ENCODE data around the gene MPHOSPH6.

The MPHOSPH6 gene

DNA sequence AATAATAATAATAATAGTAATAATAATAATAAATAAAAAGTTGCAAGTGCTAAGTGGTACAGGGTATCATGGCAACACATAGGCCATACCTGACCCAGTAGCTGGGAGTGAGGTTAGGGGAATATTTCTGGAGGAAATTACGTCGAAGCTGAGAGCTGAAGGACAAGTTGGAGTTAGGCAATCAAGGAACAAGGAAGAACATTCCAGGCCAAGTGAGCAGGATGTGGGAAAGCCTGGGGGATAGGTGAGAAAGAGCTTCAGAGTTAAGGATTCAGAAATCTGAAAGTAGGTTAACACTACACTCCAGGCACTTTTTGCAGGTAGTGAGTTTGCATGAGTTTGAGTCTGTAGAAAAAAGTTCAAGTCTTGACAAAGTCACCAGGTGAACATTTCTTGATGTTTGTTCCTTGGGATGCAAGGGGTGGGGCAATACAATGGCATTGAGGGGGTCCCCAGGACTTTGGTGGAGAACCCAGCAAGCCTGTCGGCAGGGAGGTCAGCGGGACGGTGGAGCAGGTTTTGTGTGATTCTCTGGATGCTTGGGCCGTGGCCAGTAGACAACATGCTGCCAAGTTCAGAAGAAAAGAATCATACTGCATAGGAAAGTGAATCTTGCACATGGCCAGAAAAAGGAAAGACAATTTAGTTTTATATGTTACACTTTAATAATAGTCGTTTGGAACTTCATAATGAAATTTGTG lies 27.7 kb upstream of the MPHOSPH6 start:
- TF ChIP-seq, protein P1, sequence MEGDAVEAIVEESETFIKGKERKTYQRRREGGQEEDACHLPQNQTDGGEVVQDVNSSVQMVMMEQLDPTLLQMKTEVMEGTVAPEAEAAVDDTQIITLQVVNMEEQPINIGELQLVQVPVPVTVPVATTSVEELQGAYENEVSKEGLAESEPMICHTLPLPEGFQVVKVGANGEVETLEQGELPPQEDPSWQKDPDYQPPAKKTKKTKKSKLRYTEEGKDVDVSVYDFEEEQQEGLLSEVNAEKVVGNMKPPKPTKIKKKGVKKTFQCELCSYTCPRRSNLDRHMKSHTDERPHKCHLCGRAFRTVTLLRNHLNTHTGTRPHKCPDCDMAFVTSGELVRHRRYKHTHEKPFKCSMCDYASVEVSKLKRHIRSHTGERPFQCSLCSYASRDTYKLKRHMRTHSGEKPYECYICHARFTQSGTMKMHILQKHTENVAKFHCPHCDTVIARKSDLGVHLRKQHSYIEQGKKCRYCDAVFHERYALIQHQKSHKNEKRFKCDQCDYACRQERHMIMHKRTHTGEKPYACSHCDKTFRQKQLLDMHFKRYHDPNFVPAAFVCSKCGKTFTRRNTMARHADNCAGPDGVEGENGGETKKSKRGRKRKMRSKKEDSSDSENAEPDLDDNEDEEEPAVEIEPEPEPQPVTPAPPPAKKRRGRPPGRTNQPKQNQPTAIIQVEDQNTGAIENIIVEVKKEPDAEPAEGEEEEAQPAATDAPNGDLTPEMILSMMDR (IDR thresholded peaks at IDR 0.05; ENCODE audit: low read depth, low read length, missing control alignments) = no peak
- no peak overlapping the region for H3K4me3 ChIP-seq (ENCODE audit: low read depth, low read length)
- no peak for DNase-seq (ENCODE audit: low read depth)
- in situ Hi-C loops (cut with HindIII; ENCODE audit: low sequenced_read_pairs) = no loop called here

DNA sequence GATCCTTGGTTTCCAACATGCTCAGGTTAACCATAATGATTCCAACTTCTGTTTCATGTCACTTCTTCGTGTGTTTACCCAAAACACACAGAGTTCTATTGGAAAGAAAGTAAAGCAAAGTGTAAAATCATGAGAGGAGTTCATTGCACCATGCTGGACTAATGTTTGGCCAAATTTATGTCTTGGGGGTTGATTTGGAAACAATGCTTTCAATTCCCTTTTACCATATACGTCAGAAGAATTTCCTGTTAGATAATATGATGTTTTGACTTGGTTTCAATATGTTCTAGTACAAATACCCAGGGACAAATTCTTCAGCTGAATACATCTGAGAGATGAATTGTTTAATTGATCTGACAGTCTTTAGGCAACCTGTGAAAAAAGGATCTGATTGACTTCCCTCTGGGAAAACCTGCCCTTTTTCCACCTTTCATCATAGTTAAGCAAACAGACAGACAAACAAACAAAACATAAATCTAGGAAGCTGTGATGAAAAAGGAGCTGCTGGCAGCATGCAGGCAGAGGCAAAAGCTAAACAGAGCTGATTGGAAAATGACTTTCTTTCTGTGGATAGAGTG lies 26.0 kb upstream of the MPHOSPH6 start:
- TF ChIP-seq, protein P1 (IDR thresholded peaks at IDR 0.05; ENCODE audit: low read depth, low read length, missing control alignments) = no peak
- H3K4me3 ChIP-seq (ENCODE audit: low read depth, low read length) = no peak overlapping the region
- DNase-seq (ENCODE audit: low read depth) = no peak
- in situ Hi-C loops (cut with HindIII; ENCODE audit: low sequenced_read_pairs) = no loop called here

DNA sequence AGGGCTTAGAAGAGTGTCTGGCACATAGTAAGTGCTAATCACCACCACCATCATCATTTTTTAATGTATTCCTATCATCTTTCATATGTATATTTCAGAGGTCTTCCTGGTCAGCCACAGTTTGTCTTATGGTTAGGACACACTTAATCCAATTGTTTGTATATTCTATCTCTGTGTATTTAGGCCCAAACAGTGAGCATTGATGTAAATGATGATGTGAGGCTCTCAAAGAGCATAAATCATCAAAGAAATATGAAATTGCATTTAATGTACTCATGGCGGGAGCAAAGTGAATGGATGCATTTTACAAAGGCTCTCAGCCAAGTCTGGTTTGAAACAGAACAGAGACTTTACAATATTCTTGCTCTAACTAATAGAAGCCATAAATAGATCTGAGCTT lies 24.1 kb upstream of the MPHOSPH6 start:
- H3K4me3 ChIP-seq (ENCODE audit: low read depth, low read length) = no peak overlapping the region
- TF ChIP-seq, protein P1 (IDR thresholded peaks at IDR 0.05; ENCODE audit: low read depth, low read length, missing control alignments) = no peak
- in situ Hi-C loops (cut with HindIII; ENCODE audit: low sequenced_read_pairs) = no loop called here
- DNase-seq (ENCODE audit: low read depth) = no peak

DNA sequence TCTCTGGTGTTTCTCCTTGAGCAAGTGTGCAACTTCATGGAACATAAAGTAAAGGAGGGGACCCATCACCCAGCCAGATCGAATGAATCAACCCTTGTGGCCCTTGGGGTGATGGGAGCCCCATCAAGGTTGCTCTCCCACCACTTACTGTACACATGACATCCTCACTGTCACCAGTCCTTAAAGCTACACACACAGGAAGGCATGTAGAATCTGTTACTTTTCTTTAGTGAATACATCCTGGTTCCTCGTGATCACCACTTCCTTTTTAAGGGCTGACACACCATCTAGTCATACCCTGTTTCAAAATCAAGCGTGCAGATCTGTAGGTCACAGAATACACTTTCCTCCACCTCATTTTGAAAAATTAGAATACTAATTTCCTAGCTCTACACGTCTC lies 22.6 kb upstream of the MPHOSPH6 start:
- H3K4me3 ChIP-seq (ENCODE audit: low read depth, low read length) = no peak overlapping the region
- TF ChIP-seq, protein P1 (IDR thresholded peaks at IDR 0.05; ENCODE audit: low read depth, low read length, missing control alignments) = no peak
- DNase-seq (ENCODE audit: low read depth) = no peak
- in situ Hi-C loops (cut with HindIII; ENCODE audit: low sequenced_read_pairs) = no loop called here

DNA sequence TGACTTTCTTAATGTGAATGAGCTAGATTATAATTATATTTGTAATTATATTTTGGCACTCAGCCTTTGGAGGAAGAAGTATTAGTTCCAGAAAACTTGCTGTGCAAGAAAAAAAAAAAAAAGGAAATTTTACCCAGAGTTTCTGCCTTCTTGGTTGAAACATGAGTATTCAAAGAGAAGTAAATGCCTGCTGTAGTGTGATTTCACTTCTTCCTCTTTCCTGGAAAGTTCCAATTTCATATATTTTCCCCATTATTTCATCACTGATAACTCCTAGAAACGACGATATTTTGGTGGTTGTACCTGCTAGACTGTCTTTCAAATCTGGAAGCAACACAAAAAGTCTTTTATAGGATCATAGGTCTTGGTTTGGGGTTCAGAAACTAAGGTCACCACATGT lies 20.4 kb upstream of the MPHOSPH6 start:
- in situ Hi-C loops (cut with HindIII; ENCODE audit: low sequenced_read_pairs) = no loop called here
- no peak for DNase-seq (ENCODE audit: low read depth)
- TF ChIP-seq, protein P1 (IDR thresholded peaks at IDR 0.05; ENCODE audit: low read depth, low read length, missing control alignments) = no peak
- H3K4me3 ChIP-seq (ENCODE audit: low read depth, low read length) = no peak overlapping the region

DNA sequence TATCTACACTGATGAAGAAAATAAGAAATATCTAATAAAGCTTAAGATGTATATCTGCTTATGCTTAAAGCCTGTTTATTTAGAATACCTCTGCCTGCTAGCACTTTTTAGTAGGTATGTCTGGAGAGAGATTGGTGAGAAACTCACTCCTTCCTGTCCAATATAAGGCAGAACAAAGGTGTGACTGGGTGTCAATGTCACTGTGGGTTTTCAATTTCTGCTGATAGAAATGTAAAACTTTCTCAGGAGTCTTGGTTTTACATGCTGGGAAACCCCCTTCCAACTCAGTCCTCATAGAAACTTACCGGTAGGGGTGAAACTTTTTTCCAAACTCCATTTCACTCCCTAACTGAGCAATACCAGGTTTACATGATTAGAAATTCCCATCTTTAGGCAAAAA lies 17.8 kb upstream of the MPHOSPH6 start:
- no peak overlapping the region for H3K4me3 ChIP-seq (ENCODE audit: low read depth, low read length)
- DNase-seq (ENCODE audit: low read depth) = no peak
- TF ChIP-seq, protein P1 (IDR thresholded peaks at IDR 0.05; ENCODE audit: low read depth, low read length, missing control alignments) = no peak
- in situ Hi-C loops (cut with HindIII; ENCODE audit: low sequenced_read_pairs) = loop anchor here (5.0 kb wide), 1 partner anchor 36 kb away; no protein-coding TSS in a partner anchor
